Erythroblast (primary cell): ENCODE data around the gene TMOD1.

ENCODE experiments used
- DNase-seq, 2 experiments: peaks; one replicate each; lab custom pipeline; 2025; lab: John Stamatoyannopoulos, UW
- GATA1 ChIP-seq: IDR thresholded peaks from 2 replicates; pipeline ENCODE4 v1.6.1; 2011; ENCODE audit warnings: low read depth, mild to moderate bottlenecking, control low read depth, low read length, moderate library complexity
- POLR2A ChIP-seq: IDR thresholded peaks from 2 replicates; pipeline ENCODE4 v1.6.1; 2011; ENCODE audit warnings: mild to moderate bottlenecking, low read length

Gene TMOD1

DNA sequence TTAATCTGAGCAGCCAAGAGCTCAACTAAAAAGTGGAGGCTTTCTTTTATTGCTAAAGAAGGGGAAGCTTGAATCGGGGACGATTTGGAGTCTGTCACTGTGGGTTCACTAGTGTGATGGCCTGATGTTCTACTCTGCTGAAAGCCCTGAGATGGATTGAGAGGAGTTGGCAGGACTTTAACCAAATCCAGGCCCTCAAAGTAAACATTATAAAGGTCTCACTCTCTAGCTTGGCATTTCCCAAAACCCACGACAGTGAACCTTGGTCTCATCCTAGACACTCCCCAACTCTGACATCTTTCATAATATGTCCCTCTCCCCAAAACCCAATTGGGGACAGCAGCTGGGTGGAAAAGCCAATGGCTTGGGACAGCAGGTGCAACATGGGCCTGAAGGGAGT lies 32.7 kb downstream of the TMOD1 start:
- no peak for TF ChIP-seq POLR2A
- TF ChIP-seq GATA1, result no peak
- DNase-seq, result no peak

DNA sequence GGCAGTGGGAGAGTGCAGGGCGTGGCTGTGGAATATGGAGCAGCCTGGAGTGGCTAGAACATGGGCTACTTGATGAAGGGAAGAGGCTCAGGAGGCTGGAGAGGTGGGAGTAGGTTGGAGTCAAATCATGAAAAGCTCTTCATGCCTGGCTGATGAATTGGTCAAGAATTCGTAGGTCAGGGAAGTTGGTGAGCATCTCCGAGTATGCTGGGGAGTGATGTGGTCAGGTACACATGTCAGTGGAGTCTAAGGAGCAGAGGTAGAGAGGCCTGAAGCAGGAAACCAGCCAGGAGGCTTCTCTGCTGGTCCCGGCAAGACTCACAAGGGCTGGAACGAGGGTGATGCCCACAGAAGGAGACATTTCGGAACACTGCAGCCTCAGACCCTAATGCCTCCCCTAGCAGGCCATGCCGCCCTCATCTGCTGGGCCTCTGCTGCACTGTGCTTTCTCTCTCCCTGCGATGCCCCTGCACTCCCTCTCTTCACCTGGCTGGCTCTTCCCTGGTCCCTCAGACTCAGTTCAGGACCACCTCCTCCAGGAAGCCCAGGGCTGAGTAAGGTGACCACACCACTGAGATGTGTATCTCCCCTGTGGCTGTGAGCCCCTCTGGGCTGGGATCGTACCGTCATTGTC lies 33.6 kb downstream of the TMOD1 start:
- no peak for TF ChIP-seq GATA1
- no peak for TF ChIP-seq POLR2A
- DNase-seq, result no peak

DNA sequence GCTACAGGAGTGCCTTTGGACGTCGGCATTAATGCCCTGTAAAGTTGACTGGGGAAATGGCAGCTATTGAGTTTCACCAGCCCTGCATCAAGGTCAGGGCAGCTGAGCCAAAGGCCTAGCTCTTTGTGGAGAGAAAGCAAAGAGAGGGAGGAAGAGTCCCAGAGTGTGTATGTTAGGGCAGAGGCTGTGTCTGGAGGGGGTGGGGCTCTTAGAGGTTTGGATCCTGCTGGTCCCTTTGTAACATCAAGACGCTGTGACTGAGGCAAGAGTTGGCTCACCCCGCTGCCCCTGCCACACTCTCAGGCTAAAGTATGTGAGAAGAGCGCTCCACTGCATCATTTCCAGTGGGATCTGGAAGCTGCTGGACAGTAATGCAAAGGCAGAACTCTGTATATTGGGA lies 34.3 kb downstream of the TMOD1 start:
- TF ChIP-seq GATA1, result no peak
- TF ChIP-seq POLR2A, result no peak
- no peak for DNase-seq

DNA sequence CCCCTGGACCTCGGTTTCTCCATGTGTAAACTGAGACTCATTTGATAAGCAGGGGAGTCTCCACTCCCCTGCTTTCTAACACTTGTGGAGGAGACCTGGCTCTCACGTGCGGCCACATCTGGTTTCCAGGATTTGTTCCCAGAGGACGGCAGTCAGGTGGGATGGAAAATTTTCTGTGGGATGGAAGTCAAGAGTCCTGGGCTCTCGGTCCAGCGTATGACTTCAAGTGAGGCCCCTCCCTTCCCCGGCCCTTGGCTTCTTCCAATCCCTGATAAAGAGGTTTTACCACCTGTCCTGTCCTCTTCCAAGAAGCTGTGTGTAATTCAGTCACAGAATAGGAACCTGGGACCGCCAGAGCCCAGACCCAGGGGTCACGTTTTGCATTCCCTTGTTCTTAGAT lies 35.0 kb downstream of the TMOD1 start:
- no peak for TF ChIP-seq GATA1
- DNase-seq, result no peak

DNA sequence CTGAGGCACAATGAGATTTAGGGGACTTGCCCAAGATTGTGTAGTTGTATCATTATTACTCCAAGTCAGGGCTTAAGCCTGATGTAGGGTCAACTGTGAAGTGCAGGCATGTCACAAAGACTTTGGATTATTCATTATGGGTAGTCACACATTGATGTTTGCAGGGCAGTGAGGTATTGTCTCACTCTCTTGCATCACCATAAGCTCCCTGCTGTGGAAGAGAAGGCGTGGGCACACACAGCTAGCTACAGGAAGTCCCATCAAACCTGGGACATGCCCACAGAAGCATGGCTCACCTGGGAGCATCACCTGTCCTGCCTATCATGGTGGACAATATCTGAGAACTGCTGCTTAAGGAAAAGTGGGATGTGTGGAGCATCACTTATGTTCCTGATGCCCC lies 42.1 kb downstream of the TMOD1 start:
- TF ChIP-seq GATA1 (no peak), POLR2A (no peak)
- peak in 1 of 2 experiments; percentile 22 for DNase-seq

DNA sequence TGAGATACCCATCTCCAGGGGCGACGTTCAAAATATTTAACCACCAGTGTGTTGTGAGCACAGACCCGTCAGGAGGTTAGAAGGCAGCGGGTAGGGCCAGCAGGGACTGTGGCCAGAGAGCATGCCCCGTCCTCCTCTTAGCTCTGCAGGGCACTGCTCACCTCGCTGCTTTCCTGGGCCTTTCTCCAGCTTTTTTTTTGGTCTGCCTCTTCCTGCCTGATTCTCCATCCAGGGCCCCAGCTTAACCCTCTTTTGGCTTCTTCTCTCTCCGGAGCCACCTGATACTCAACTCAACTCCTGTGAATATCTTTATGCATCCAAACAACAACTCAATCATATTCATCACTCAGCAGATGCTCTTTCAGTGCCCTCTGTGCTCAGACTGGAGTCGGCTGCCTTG lies 44.0 kb downstream of the TMOD1 start:
- no peak for DNase-seq
- TF ChIP-seq POLR2A (no peak), GATA1 (no peak)

DNA sequence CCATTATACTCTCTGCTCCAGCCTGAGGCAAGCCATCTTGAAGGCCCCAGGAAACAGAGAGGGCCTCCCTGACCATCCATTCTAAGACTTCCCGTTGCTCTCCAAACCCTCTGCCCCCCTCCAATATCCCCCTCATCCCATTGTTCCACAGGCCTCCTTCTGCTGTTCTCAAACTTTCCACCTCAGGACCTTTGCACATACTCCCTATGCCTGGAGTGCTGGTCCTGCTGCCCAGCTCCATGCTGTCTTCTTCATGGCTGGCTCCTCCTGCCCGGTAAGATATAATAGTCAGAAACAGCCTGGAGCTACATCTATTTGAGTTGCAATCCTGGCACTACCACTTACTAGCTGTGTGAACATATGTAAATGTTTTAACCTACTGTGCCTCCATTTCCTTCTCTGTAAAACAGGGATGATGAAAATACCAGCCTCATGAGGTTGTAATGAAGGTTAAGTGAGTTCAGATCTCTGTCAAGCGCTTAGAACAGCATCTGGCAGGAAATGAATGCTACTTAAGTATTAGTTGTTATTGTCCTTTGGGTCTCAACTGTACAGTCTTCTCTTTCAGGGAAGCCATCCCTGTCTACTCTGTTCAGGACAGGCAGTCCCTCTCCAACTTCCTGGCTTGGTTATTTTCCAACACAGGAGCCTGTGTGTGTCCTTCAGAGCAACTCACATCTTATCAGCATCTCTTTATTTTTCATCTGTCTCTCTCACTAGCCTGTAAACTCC lies 45.8 kb downstream of the TMOD1 start:
- no peak for TF ChIP-seq GATA1
- TF ChIP-seq POLR2A, result no peak
- no peak for DNase-seq

DNA sequence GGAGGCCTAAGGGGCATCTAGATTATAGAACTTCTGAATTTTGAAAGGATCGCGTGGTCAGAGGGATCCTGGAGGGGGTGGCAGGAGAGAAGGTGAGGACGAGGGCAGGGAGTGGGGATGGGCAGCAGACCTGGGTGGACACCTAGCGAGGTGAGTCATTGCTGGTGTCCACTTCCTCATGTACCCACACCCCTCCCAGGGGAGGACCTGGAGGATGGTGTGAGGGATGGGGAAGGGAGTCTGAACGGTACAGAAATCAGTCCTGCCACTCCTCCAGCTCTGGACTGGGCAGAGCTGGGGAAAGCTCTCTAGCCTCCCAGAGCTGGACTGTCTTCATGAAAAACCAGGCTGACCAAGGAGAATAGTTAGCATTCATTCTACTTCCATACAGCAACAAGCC lies 46.9 kb downstream of the TMOD1 start:
- DNase-seq, result no peak
- TF ChIP-seq POLR2A (no peak), GATA1 (no peak)

DNA sequence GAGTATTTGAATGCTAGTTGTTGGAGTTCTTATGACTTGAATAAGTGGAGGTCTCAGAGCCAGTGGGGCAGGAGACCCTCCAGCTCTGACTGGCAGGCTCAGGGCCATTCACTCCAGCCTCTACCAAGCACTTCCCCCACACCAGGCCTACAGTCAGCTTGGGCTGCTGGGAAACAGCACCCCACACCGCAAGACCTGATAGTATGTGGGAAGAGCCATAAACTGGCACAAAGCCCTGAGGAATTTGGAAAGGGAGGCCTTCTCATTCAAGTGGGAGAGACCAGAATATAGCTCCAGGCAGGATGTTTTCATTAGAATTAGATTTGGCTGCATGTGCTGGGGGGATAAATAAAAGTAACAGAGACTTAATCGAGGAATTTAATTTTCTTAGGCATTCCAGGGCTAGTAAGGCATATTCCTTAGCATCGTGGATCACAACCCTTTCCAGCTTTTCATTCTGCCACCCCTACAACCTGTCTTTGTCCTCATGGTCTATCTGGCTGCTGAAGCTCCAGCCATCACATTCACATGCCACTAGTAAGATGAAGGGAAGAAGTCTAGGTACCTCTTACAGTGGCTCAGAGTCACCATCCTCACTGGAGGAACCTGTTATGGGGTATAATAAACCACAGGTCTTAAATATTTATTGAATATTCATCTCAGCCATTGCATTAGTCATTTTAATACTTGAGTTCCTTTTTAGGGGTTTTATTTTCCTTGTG lies 47.5 kb downstream of the TMOD1 start:
- TF ChIP-seq POLR2A, result no peak
- no peak for TF ChIP-seq GATA1
- DNase-seq, result no peak

DNA sequence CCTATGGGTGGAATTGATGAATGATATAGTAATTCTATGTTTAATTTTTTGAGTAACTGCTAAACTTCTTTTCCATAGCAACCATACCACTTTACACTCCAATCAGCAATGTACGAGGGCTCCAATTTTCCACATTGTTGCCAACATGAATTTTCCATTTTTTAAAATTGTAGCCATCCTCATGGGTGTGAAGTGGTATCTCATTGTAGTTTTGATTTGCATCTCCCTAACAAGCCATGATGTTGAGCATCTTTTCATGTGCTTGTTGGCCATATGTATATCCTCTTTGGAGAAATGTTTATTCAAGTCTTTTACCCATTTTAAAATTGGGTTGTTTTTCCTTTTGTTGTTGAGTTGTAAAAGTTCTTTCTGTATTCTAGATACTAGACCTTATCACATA lies 48.9 kb downstream of the TMOD1 start:
- DNase-seq, result no peak

DNA sequence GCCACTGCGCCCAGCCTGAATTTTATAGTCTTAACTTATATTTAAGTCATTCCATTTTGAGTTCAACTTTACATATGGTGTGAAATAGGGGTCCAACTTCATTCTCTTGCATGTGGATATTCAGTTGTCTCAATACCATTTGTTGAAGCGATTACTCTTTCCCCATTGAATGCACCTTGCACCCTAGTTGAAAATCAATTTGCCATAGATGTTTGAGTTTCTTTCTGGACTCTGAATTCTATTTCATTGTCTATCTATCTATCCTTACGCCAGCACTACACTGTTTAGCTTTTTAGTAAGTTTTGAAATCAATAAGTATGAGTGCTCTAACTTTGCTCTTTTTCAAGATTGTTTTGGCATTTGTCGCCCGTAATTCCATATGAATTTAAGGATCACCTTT lies 49.8 kb downstream of the TMOD1 start:
- no peak for DNase-seq
- TF ChIP-seq GATA1, result no peak
- TF ChIP-seq POLR2A, result no peak

More for the DNA sequence above, 48.9 kb downstream of the TMOD1 start:
- TF ChIP-seq POLR2A (no peak), GATA1 (no peak)

DNA sequence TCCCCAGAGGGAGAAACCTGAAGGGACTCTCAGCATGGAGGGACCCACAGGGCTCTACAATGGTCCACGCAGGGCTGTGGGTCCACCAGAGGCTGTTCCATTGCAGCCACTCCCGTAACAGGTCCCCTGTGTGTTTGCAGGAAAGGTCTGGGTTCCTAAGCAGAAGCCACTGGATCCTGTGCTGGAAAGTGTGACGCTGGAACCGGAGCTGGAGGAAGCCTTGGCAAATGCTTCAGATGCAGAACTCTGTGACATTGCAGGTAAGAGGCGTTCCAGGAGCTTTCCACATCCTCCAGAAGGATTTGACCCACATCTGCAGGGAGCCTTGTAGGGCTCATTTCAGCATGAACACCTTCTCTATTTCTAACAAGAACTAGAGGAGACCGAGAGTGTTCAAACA lies 51.7 kb downstream of the TMOD1 start:
- TF ChIP-seq GATA1, result no peak
- no peak for TF ChIP-seq POLR2A
- no peak for DNase-seq

DNA sequence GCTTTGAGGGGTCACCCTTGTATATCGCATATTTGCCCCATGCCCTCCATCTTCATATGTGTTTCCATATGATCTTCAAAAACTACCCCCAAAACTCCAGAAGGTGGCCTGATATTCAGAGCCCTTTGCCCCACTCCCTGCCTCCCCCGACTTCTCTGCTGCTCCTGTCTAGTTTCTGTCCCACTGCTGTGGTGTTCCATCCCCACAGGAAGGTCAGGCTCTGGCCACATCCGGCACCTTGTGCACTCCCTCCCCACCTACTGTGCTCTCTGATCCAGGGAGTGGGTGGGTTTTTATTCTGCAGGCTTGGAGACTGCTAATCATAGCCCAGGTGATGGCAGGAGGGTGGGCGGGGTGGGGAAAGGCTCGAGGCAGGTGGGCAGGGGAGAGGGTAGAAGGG lies 52.4 kb downstream of the TMOD1 start:
- DNase-seq, result no peak
- TF ChIP-seq POLR2A, result no peak
- no peak for TF ChIP-seq GATA1

DNA sequence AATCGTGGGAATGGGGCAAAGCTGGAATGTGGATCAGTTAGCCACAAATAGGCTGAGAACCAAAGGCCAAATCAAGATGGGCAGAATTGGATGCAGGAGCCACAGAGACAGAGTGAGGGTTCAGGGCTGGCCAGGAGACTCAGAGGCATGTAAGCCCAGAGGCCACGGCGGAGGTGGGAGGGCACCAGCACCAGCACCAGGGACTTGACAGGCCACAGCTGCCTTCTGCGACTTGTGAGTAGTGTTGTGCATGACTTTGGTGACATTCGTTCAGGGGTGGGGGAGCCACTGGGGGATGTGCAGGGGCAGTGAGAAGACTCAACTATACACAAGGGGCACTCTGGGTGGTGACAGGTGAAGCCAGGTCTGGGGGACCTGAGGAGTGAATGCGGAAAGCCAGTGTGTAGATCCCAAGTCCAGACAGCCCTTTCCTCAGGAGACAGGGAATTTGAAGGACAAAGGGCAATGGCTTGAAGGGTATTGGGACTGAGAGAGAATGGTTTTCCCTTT lies 53.2 kb downstream of the TMOD1 start:
- no peak for DNase-seq
- TF ChIP-seq GATA1 (no peak), POLR2A (no peak)
